Immature natural killer cell (primary cell): Measurements from ENCODE around the gene TAF1. TPM values are rescaled to one million over a fixed set of nuclear protein-coding genes. Genes with fewer than 3 reads are reported as not detected.
"Not testable (repeated sequence)": the region's sequence is repeated elsewhere in the genome, so short reads cannot be mapped to it uniquely, and the experiment has no call there.

Source experiments
- DNase-seq, 3 donors: peaks; one replicate each; pipeline ENCODE4 v3.0.0; 2022; ENCODE audit warnings: mixed read lengths in 1 of 3
- H3K27ac Mint-ChIP-seq, 6 donors: one replicate each; pipeline ENCODE4 v1.8.0; 2020; ENCODE audit warnings: mixed read lengths in 6 of 6, mild to moderate bottlenecking in 5 of 6, inconsistent platforms in 4 of 6, moderate library complexity in 3 of 6
- H3K27me3 Mint-ChIP-seq, 3 donors: one replicate each; pipeline ENCODE4 v1.8.0; 2020 to 2021; ENCODE audit warnings: low read depth in 3 of 3, mild to moderate bottlenecking in 3 of 3, mixed read lengths in 3 of 3, moderate library complexity in 3 of 3, inconsistent platforms in 1 of 3
- H3K36me3 Mint-ChIP-seq, 3 donors: one replicate each; pipeline ENCODE4 v1.8.0; 2020; ENCODE audit warnings: mixed read lengths in 3 of 3, inconsistent platforms in 2 of 3, mild to moderate bottlenecking in 2 of 3
- H3K4me1 Mint-ChIP-seq, 2 donors: one replicate each; pipeline ENCODE4 v1.8.0; 2020; ENCODE audit warnings: inconsistent platforms in 2 of 2, mild to moderate bottlenecking in 2 of 2, mixed read lengths in 2 of 2, moderate library complexity in 1 of 2
- H3K4me3 Mint-ChIP-seq, 5 donors: one replicate each; pipeline ENCODE4 v1.8.0; 2020; ENCODE audit warnings: mild to moderate bottlenecking in 5 of 5, mixed read lengths in 5 of 5, inconsistent platforms in 3 of 5, moderate library complexity in 3 of 5
- H3K9me3 Mint-ChIP-seq, 6 donors: one replicate each; pipeline ENCODE4 v1.8.0; 2020; ENCODE audit warnings: mild to moderate bottlenecking in 6 of 6, mixed read lengths in 6 of 6, inconsistent platforms in 4 of 6, moderate library complexity in 3 of 6
- polyA plus RNA-seq, 3 donors: library from polyadenylated mRNA; unstranded; fragments of 300-500 nt; fragmentation: Illumina TruSeq; gene quantifications; one replicate each; pipeline ENCODE4 v1.2.3, GENCODE V29; 2021

The TAF1 gene
- polyA plus RNA-seq, 3 donors from 2014 or later: 3.0 to 10.9 (median 3.3) TPM

GRCh38 chrX:71450433-71451106, 84.4 kb downstream of the TAF1 start:
- no peak for DNase-seq
- H3K4me3 Mint-ChIP-seq: no peak overlapping the region
- H3K4me1 Mint-ChIP-seq: no peaks in the 10 kb centered on the region
- peaks cover 3 to 4% (median 3%) of the 10 kb centered on the region in 3 donors for H3K36me3 Mint-ChIP-seq
- H3K9me3 Mint-ChIP-seq: no peaks in the 10 kb centered on the region
- peaks cover 0 to 4% (median 1%) of the 10 kb centered on the region in 3 donors for H3K27me3 Mint-ChIP-seq
- peak overlapping the region in 1 of 6 donors; percentile 45 for H3K27ac Mint-ChIP-seq

- not testable (repeated sequence) for H3K9me3 Mint-ChIP-seq, DNase-seq, H3K27me3 Mint-ChIP-seq, H3K4me3 Mint-ChIP-seq, H3K4me1 Mint-ChIP-seq, H3K36me3 Mint-ChIP-seq, H3K27ac Mint-ChIP-seq
Observed at GRCh38 chrX:71451518-71451917, 85.4 kb downstream of the TAF1 start.

GRCh38 chrX:71453056-71453455, 86.9 kb downstream of the TAF1 start:
- Mint-ChIP-seq H3K4me3 (no peak overlapping the region), H3K36me3 (peaks cover 0 to 7% (median 5%) of the 10 kb centered on the region in 3 donors), H3K9me3 (no peaks in the 10 kb centered on the region), H3K4me1 (no peaks in the 10 kb centered on the region), H3K27me3 (peaks cover 0 to 4% (median 2%) of the 10 kb centered on the region in 3 donors), H3K27ac (no peak overlapping the region)
- DNase-seq: no peak

- H3K4me1 Mint-ChIP-seq: no peaks in the 10 kb centered on the region
- H3K27me3 Mint-ChIP-seq: peaks cover 0 to 4% (median 2%) of the 10 kb centered on the region in 3 donors
- peak overlapping the region in 1 of 6 donors; percentile 23 for H3K27ac Mint-ChIP-seq
- H3K9me3 Mint-ChIP-seq: peaks cover 0 to 1% (median 0%) of the 10 kb centered on the region in 6 donors
- no peak for DNase-seq
- no peak overlapping the region for H3K4me3 Mint-ChIP-seq
- H3K36me3 Mint-ChIP-seq: peaks cover 0 to 9% (median 7%) of the 10 kb centered on the region in 3 donors
Observed at GRCh38 chrX:71454222-71454621, 88.1 kb downstream of the TAF1 start.

GRCh38 chrX:71458866-71459265, 92.7 kb downstream of the TAF1 start:
- Mint-ChIP-seq H3K27me3 (peaks cover 0 to 6% (median 4%) of the 10 kb centered on the region in 3 donors), H3K27ac (peak overlapping the region in 1 of 6 donors; percentile 24), H3K36me3 (peaks cover 4 to 22% (median 16%) of the 10 kb centered on the region in 3 donors)

GRCh38 chrX:71464968-71465367, 98.8 kb downstream of the TAF1 start:
- H3K27me3 Mint-ChIP-seq: peaks cover 0 to 3% (median 2%) of the 10 kb centered on the region in 3 donors
- peak overlapping the region in 1 of 6 donors; percentile 2 for H3K27ac Mint-ChIP-seq
- DNase-seq: no peak
- no peaks in the 10 kb centered on the region for H3K9me3 Mint-ChIP-seq
- no peak overlapping the region for H3K4me3 Mint-ChIP-seq
- no peaks in the 10 kb centered on the region for H3K4me1 Mint-ChIP-seq
- H3K36me3 Mint-ChIP-seq: peaks cover 10 to 23% (median 17%) of the 10 kb centered on the region in 3 donors

More at GRCh38 chrX:71458866-71459265, 92.7 kb downstream of the TAF1 start:
- peaks cover 0 to 1% (median 0%) of the 10 kb centered on the region in 6 donors for H3K9me3 Mint-ChIP-seq
- no peak overlapping the region for H3K4me3 Mint-ChIP-seq
- H3K4me1 Mint-ChIP-seq: no peaks in the 10 kb centered on the region
- no peak for DNase-seq

GRCh38 chrX:71466979-71467523, 100.9 kb downstream of the TAF1 start:
- Mint-ChIP-seq H3K27me3 (peaks cover 0 to 2% (median 2%) of the 10 kb centered on the region in 3 donors), H3K4me1 (no peaks in the 10 kb centered on the region), H3K9me3 (no peaks in the 10 kb centered on the region), H3K27ac (no peak overlapping the region), H3K4me3 (no peak overlapping the region), H3K36me3 (peaks cover 6 to 11% (median 7%) of the 10 kb centered on the region in 3 donors)
- no peak for DNase-seq

- Mint-ChIP-seq H3K4me1 (no peaks in the 10 kb centered on the region), H3K9me3 (no peaks in the 10 kb centered on the region), H3K4me3 (peak overlapping the region in 1 of 5 donors; percentile 18), H3K27ac (no peak overlapping the region), H3K27me3 (peaks cover 0 to 5% (median 2%) of the 10 kb centered on the region in 3 donors), H3K36me3 (peaks cover 0 to 12% (median 0%) of the 10 kb centered on the region in 3 donors)
- no peak for DNase-seq
Observed at GRCh38 chrX:71475785-71476540, 109.8 kb downstream of the TAF1 start.

GRCh38 chrX:71482228-71482958, 116.2 kb downstream of the TAF1 start:
- Mint-ChIP-seq H3K27ac (no peak overlapping the region), H3K4me1 (no peaks in the 10 kb centered on the region), H3K9me3 (no peaks in the 10 kb centered on the region), H3K4me3 (no peak overlapping the region), H3K27me3 (peaks cover 0 to 4% (median 3%) of the 10 kb centered on the region in 3 donors), H3K36me3 (peaks cover 0 to 5% (median 0%) of the 10 kb centered on the region in 3 donors)
- no peak for DNase-seq

- Mint-ChIP-seq H3K36me3 (peaks cover 0 to 12% (median 0%) of the 10 kb centered on the region in 3 donors), H3K4me3 (no peak overlapping the region), H3K27me3 (peaks cover 4 to 7% (median 5%) of the 10 kb centered on the region in 3 donors), H3K27ac (no peak overlapping the region), H3K4me1 (peaks cover 6 to 12% of the 10 kb centered on the region in 2 donors), H3K9me3 (no peaks in the 10 kb centered on the region)
- DNase-seq: no peak
Observed at GRCh38 chrX:71487814-71488213, 121.7 kb downstream of the TAF1 start.

GRCh38 chrX:71489540-71489939, 123.4 kb downstream of the TAF1 start:
- Mint-ChIP-seq H3K27ac (no peak overlapping the region), H3K36me3 (peaks cover 0 to 12% (median 0%) of the 10 kb centered on the region in 3 donors), H3K4me3 (no peak overlapping the region), H3K4me1 (peaks cover 12 to 18% of the 10 kb centered on the region in 2 donors), H3K27me3 (peaks cover 6% of the 10 kb centered on the region in 3 donors), H3K9me3 (no peaks in the 10 kb centered on the region)
- DNase-seq: no peak

GRCh38 chrX:71492231-71493065, 126.3 kb downstream of the TAF1 start:
- DNase-seq: peak; percentile 46 to 76 (median 72)
- Mint-ChIP-seq H3K4me3 (peak overlapping the region; percentile 76 to 93 (median 90)), H3K9me3 (no peaks in the 10 kb centered on the region), H3K36me3 (peaks cover 0 to 7% (median 0%) of the 10 kb centered on the region in 3 donors), H3K4me1 (peaks cover 12 to 18% of the 10 kb centered on the region in 2 donors), H3K27me3 (peaks cover 3 to 8% (median 7%) of the 10 kb centered on the region in 3 donors), H3K27ac (peak overlapping the region; percentile 70 to 94 (median 92))
